Naive B cell (primary cell): Measurements from ENCODE around the gene NGF. TPM values are rescaled to one million over a fixed set of nuclear protein-coding genes. Genes with fewer than 3 reads are reported as not detected.

Experiments
- ATAC-seq, 2 donors: fragments of 150-1000 bp; cut with Tn5 transposase; 2 replicates each; pipeline ENCODE4 v1.10.0; 2021; ENCODE audit warnings: low read depth in 2 of 2, mild to moderate bottlenecking in 2 of 2, moderate library complexity in 2 of 2
- DNase-seq: peaks from one replicate; pipeline ENCODE4 v3.0.0; 2022
- H3K27ac Mint-ChIP-seq, 6 donors: one replicate each; pipeline ENCODE4 v1.8.0; 2020 to 2022; ENCODE audit warnings: mild to moderate bottlenecking in 6 of 6, mixed read lengths in 6 of 6, moderate library complexity in 5 of 6, inconsistent platforms in 2 of 6
- H3K27me3 Mint-ChIP-seq, 3 donors: one replicate each; pipeline ENCODE4 v1.8.0; 2021 to 2022; ENCODE audit warnings: mixed read lengths in 3 of 3, mild to moderate bottlenecking in 1 of 3
- H3K36me3 Mint-ChIP-seq, 2 donors: one replicate each; pipeline ENCODE4 v1.8.0; 2020 to 2022; ENCODE audit warnings: mixed read lengths in 2 of 2, inconsistent platforms in 1 of 2, mild to moderate bottlenecking in 1 of 2
- H3K4me1 Mint-ChIP-seq, 3 donors: one replicate each; pipeline ENCODE4 v1.8.0; 2020 to 2022; ENCODE audit warnings: mixed read lengths in 3 of 3, inconsistent platforms in 1 of 3, mild to moderate bottlenecking in 1 of 3, moderate library complexity in 1 of 3
- H3K4me3 Mint-ChIP-seq, 8 donors: one replicate each; pipeline ENCODE4 v1.8.0; 2020 to 2022; ENCODE audit warnings: mild to moderate bottlenecking in 8 of 8, mixed read lengths in 8 of 8, moderate library complexity in 8 of 8, inconsistent platforms in 2 of 8
- H3K9me3 Mint-ChIP-seq, 7 donors: one replicate each; pipeline ENCODE4 v1.8.0; 2020 to 2022; ENCODE audit warnings: mixed read lengths in 7 of 7, mild to moderate bottlenecking in 5 of 7, inconsistent platforms in 2 of 7, moderate library complexity in 1 of 7
- polyA plus RNA-seq, 6 donors: library from polyadenylated mRNA; unstranded; fragments of 300-500 nt; fragmentation: Illumina TruSeq; gene quantifications; one replicate each; pipeline ENCODE4 v1.2.3, GENCODE V29; 2021; ENCODE audit warnings: low read depth in 6 of 6

Gene NGF
- polyA plus RNA-seq, 6 donors from 2014 or later: not detected

- Mint-ChIP-seq H3K9me3 (no peaks in the 10 kb centered on the region), H3K27ac (no peak overlapping the region), H3K36me3 (no peaks in the 10 kb centered on the region), H3K4me3 (no peak overlapping the region), H3K27me3 (peaks cover 0 to 4% (median 0%) of the 10 kb centered on the region in 3 donors), H3K4me1 (no peaks in the 10 kb centered on the region)
- ATAC-seq (no peak), DNase-seq (no peak)
These were observed 41.9 kb downstream of the NGF start for GRCh38 chr1:115295904-115296696.

GRCh38 chr1:115293899-115294298 lies 44.1 kb downstream of the NGF start:
- DNase-seq: no peak

GRCh38 chr1:115293006-115293405 lies 45.0 kb downstream of the NGF start:
- Mint-ChIP-seq H3K36me3 (no peaks in the 10 kb centered on the region), H3K27me3 (peaks cover 0 to 8% (median 6%) of the 10 kb centered on the region in 3 donors), H3K4me1 (no peaks in the 10 kb centered on the region), H3K9me3 (peaks cover 0 to 10% (median 2%) of the 10 kb centered on the region in 7 donors), H3K4me3 (no peak overlapping the region), H3K27ac (no peak overlapping the region)
- DNase-seq (no peak), ATAC-seq (no peak)

More at GRCh38 chr1:115293899-115294298, 44.1 kb downstream of the NGF start:
- Mint-ChIP-seq H3K4me3 (no peak overlapping the region), H3K36me3 (no peaks in the 10 kb centered on the region), H3K27me3 (peaks cover 0 to 8% (median 6%) of the 10 kb centered on the region in 3 donors), H3K9me3 (peaks cover 0 to 10% (median 2%) of the 10 kb centered on the region in 7 donors), H3K27ac (no peak overlapping the region), H3K4me1 (no peaks in the 10 kb centered on the region)
- ATAC-seq: no peak

GRCh38 chr1:115291741-115292140 lies 46.3 kb downstream of the NGF start:
- no peaks in the 10 kb centered on the region for H3K36me3 Mint-ChIP-seq
- H3K4me1 Mint-ChIP-seq: no peaks in the 10 kb centered on the region
- H3K27ac Mint-ChIP-seq: no peak overlapping the region
- no peak for DNase-seq
- H3K9me3 Mint-ChIP-seq: peaks cover 0 to 10% (median 3%) of the 10 kb centered on the region in 7 donors
- H3K27me3 Mint-ChIP-seq: peaks cover 0 to 6% (median 4%) of the 10 kb centered on the region in 3 donors
- ATAC-seq: no peak
- H3K4me3 Mint-ChIP-seq: peak overlapping the region in 1 of 8 donors; percentile 71

GRCh38 chr1:115289940-115290339 lies 48.1 kb downstream of the NGF start:
- DNase-seq: no peak
- no peaks in the 10 kb centered on the region for H3K36me3 Mint-ChIP-seq
- ATAC-seq: no peak
- H3K4me1 Mint-ChIP-seq: no peaks in the 10 kb centered on the region
- peaks cover 0 to 6% (median 4%) of the 10 kb centered on the region in 3 donors for H3K27me3 Mint-ChIP-seq
- H3K4me3 Mint-ChIP-seq: no peak overlapping the region
- no peak overlapping the region for H3K27ac Mint-ChIP-seq
- H3K9me3 Mint-ChIP-seq: peaks cover 0 to 10% (median 3%) of the 10 kb centered on the region in 7 donors

GRCh38 chr1:115288591-115289198 lies 49.4 kb downstream of the NGF start:
- ATAC-seq (no peak), DNase-seq (no peak)
- no peaks in the 10 kb centered on the region for H3K4me1 Mint-ChIP-seq
- no peaks in the 10 kb centered on the region for H3K36me3 Mint-ChIP-seq
- no peak overlapping the region for H3K27ac Mint-ChIP-seq
- H3K9me3 Mint-ChIP-seq: peaks cover 0 to 10% (median 3%) of the 10 kb centered on the region in 7 donors
- no peak overlapping the region for H3K4me3 Mint-ChIP-seq
- H3K27me3 Mint-ChIP-seq: peaks cover 0 to 6% (median 4%) of the 10 kb centered on the region in 3 donors

GRCh38 chr1:115286431-115287205 lies 51.4 kb downstream of the NGF start:
- H3K27ac Mint-ChIP-seq: no peak overlapping the region
- H3K4me3 Mint-ChIP-seq: no peak overlapping the region
- no peaks in the 10 kb centered on the region for H3K4me1 Mint-ChIP-seq
- no peak for DNase-seq
- H3K27me3 Mint-ChIP-seq: peaks cover 0 to 6% (median 4%) of the 10 kb centered on the region in 3 donors
- no peak for ATAC-seq
- no peaks in the 10 kb centered on the region for H3K36me3 Mint-ChIP-seq
- H3K9me3 Mint-ChIP-seq: peaks cover 0 to 10% (median 3%) of the 10 kb centered on the region in 7 donors

GRCh38 chr1:115284209-115284608 lies 53.8 kb downstream of the NGF start:
- H3K27me3 Mint-ChIP-seq: no peaks in the 10 kb centered on the region
- H3K9me3 Mint-ChIP-seq: peaks cover 0 to 2% (median 0%) of the 10 kb centered on the region in 7 donors
- H3K4me1 Mint-ChIP-seq: no peaks in the 10 kb centered on the region
- ATAC-seq: no peak
- H3K36me3 Mint-ChIP-seq: no peaks in the 10 kb centered on the region
- H3K27ac Mint-ChIP-seq: peak overlapping the region in 1 of 6 donors; percentile 53
- no peak overlapping the region for H3K4me3 Mint-ChIP-seq
- DNase-seq: no peak

GRCh38 chr1:115283681-115284146 lies 54.3 kb downstream of the NGF start:
- Mint-ChIP-seq H3K36me3 (no peaks in the 10 kb centered on the region), H3K27ac (no peak overlapping the region), H3K4me3 (no peak overlapping the region), H3K9me3 (peaks cover 0 to 2% (median 0%) of the 10 kb centered on the region in 7 donors), H3K27me3 (no peaks in the 10 kb centered on the region), H3K4me1 (no peaks in the 10 kb centered on the region)
- ATAC-seq: no peak
- DNase-seq: no peak

- H3K4me1 Mint-ChIP-seq: no peaks in the 10 kb centered on the region
- H3K36me3 Mint-ChIP-seq: no peaks in the 10 kb centered on the region
- H3K9me3 Mint-ChIP-seq: peaks cover 0 to 3% (median 0%) of the 10 kb centered on the region in 7 donors
- H3K27ac Mint-ChIP-seq: no peak overlapping the region
- ATAC-seq: no peak
- DNase-seq: no peak
- H3K27me3 Mint-ChIP-seq: no peaks in the 10 kb centered on the region
- H3K4me3 Mint-ChIP-seq: no peak overlapping the region
These were observed 54.8 kb downstream of the NGF start for GRCh38 chr1:115283249-115283648.

- ATAC-seq: no peak
- H3K4me1 Mint-ChIP-seq: no peaks in the 10 kb centered on the region
- no peak for DNase-seq
- H3K27me3 Mint-ChIP-seq: no peaks in the 10 kb centered on the region
- no peak overlapping the region for H3K27ac Mint-ChIP-seq
- peaks cover 0 to 3% (median 0%) of the 10 kb centered on the region in 7 donors for H3K9me3 Mint-ChIP-seq
- H3K36me3 Mint-ChIP-seq: no peaks in the 10 kb centered on the region
- H3K4me3 Mint-ChIP-seq: no peak overlapping the region
These were observed 55.2 kb downstream of the NGF start for GRCh38 chr1:115282807-115283208.

GRCh38 chr1:115281143-115281542 lies 56.9 kb downstream of the NGF start:
- no peaks in the 10 kb centered on the region for H3K27me3 Mint-ChIP-seq
- ATAC-seq (no peak), DNase-seq (no peak)
- no peaks in the 10 kb centered on the region for H3K4me1 Mint-ChIP-seq
- no peak overlapping the region for H3K4me3 Mint-ChIP-seq
- H3K36me3 Mint-ChIP-seq: no peaks in the 10 kb centered on the region
- peaks cover 0 to 14% (median 4%) of the 10 kb centered on the region in 7 donors for H3K9me3 Mint-ChIP-seq
- H3K27ac Mint-ChIP-seq: no peak overlapping the region

- Mint-ChIP-seq H3K36me3 (no peaks in the 10 kb centered on the region), H3K4me1 (no peaks in the 10 kb centered on the region), H3K4me3 (no peak overlapping the region), H3K27me3 (peaks cover 0 to 5% (median 0%) of the 10 kb centered on the region in 3 donors), H3K9me3 (peaks cover 0 to 17% (median 4%) of the 10 kb centered on the region in 7 donors), H3K27ac (no peak overlapping the region)
- DNase-seq (no peak), ATAC-seq (no peak)
These were observed 58.0 kb downstream of the NGF start for GRCh38 chr1:115280064-115280463.
